ENCODE measurements around the gene MACF1.
"Not testable (repeated sequence)": the region's sequence is repeated elsewhere in the genome, so short reads cannot be mapped to it uniquely, and the experiment has no call there.

Gene MACF1

DNA sequence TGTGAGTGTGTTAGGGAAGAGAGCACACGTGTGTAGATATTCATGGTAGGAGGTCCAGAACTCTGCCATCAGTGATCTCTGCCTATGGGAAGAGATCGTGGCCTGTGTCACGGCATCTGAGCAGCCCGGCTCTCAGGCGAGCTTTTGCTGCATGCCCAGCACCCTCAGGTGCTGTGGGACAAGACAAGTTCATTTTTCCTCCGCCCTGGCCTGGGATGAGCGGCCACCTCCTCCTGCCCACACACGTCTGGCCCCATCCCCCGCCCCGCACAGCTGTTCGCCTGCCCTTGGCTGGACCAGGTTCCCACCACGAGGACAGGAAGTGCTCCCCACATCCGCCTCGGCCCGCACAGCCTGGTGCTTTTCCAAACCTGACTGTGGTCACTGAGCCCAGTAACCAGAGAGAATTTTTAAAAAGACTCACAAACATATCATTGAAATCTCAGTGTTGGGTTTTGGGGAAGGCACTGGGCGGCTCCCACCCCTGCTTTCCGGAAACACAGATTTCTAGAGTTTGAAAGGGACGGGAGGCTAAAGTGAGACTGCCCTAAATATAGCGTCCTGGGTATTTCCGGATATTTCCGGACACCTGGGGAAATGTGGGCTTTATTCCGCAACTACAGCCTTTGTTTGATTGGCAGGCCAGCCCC, 305.0 kb downstream of the MACF1 start:
- no peak for DNase-seq (ENCODE audit: low read depth in 1 of 2, low spot score in 1 of 2)

DNA sequence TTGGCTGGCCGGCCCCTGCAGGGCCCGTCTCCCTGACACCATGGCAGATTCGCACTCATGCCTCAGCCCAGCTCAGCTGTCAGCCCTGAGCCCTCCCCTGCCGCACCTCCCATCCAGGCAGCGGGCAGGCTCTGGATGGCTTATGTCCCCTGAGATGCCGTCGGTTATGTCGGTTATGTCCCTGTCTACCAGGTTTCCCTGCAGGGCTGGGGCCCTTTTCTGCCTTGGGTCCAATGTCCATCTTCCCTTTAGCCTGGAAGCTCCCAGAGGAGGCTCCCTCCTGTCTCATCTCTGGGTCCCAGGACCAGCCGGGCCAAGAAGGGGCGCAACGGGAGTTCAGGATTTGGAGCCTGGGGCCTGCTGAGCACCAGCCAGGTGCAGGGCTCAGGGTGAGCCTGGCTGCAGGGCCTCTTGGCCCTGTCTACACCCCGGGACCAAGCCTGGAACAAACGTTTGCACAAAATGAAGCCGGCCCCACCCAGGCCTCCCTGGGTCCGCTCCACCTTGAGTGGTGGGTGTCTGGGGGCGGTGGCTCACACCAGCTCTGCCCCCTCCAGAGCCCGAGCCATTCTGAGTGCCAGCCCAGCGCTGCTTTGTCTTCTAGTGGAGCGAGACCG, 306.2 kb downstream of the MACF1 start:
- DNase-seq (ENCODE audit: low read depth in 1 of 2, low spot score in 1 of 2): not testable (repeated sequence)

DNA sequence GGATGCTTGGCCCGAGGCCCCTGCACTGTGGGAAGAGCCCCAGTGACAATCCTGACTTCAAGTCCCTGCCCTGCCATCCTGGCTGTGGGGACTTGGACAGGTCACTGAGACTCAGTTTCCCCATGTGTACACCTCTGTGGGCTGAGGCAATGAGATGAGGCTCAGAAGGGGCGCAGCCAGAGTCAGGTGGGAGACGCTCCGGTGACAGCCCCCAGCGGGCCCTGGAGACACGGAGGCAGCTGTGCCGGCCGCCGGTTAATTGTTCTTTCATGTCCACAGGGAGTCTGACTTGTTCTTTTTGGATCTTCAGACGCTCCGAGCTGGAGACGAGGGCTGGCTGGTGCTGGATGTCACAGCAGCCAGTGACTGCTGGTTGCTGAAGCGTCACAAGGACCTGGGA, 307.0 kb downstream of the MACF1 start:
- not testable (repeated sequence) for DNase-seq (ENCODE audit: low read depth in 1 of 2, low spot score in 1 of 2)

DNA sequence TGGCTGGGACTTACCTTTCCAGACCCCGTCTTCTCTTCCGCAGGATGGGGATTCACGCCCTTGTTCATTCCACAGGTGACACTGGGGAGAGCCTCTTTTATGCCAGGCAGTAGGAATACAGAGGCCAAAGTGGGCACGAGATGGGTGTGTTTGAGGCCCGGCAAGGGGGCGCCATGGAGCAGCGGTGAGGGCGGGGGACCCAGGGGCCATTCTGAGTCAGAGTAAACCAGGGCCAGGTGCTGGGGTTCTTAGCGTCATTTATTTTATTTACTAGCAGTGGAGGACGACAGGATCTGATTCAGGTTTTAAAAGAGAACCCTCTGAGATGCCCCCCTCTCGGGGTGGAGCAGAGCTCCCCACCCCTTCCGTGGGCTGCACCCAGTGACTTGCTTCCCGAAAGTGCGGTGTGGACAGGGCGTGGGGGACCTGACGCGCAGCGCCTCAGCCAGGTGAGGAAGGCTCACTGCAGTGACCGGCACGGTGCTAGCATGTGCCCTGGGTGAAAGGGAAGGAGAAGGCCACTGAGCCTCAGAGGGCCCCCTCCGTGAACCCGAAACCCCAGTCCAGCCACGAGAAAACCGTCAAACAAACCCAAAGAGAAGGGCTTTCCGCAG, 307.8 kb downstream of the MACF1 start:
- DNase-seq (ENCODE audit: low read depth in 1 of 2, low spot score in 1 of 2): not testable (repeated sequence)

DNA sequence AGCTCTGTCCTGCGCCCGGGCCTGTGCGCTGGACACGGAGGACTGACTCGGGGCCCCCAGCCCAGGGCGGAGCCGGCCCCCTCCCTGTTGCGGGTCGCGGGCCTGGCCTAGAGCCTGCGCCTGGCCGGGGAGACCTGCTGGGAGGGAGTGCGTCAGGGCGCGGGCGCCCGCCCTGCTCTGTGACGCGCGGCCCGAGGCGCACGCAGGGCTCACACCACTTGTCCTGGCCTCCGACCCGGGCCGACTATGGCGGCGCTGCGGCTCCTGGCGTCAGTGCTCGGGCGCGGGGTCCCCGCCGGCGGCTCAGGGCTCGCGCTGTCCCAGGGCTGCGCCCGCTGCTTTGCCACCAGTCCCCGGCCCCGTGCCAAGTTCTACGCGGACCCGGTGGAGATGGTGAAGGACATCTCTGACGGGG, 310.2 kb downstream of the MACF1 start:
- not testable (repeated sequence) for DNase-seq (ENCODE audit: low read depth in 1 of 2, low spot score in 1 of 2)

DNA sequence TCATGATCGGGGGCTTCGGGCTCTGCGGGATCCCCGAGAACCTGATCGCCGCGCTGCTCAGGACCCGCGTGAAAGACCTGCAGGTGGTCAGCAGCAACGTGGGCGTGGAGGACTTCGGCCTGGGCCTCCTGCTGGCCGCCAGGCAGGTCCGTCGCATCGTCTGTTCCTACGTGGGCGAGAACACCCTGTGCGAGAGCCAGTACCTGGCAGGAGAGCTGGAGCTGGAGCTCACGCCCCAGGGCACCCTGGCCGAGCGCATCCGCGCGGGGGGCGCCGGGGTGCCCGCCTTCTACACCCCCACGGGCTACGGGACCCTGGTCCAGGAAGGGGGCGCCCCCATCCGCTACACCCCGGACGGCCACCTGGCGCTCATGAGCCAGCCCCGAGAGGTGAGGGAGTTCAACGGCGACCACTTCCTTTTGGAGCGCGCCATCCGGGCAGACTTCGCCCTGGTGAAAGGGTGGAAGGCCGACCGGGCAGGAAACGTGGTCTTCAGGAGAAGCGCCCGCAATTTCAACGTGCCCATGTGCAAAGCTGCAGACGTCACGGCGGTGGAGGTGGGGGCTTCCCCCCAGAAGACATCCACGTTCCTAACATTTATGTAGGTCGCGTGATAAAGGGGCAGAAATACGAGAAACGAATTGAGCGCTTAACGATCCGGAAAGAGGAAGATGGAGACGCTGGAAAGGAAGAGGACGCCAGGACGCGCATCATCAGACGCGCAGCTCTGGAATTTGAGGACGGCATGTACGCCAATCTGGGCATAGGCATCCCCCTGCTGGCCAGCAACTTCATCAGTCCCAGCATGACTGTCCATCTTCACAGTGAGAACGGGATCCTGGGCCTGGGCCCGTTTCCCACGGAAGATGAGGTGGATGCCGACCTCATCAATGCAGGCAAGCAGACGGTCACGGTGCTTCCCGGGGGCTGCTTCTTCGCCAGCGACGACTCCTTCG, 310.9 kb downstream of the MACF1 start:
- DNase-seq (ENCODE audit: low read depth in 1 of 2, low spot score in 1 of 2): not testable (repeated sequence)

DNA sequence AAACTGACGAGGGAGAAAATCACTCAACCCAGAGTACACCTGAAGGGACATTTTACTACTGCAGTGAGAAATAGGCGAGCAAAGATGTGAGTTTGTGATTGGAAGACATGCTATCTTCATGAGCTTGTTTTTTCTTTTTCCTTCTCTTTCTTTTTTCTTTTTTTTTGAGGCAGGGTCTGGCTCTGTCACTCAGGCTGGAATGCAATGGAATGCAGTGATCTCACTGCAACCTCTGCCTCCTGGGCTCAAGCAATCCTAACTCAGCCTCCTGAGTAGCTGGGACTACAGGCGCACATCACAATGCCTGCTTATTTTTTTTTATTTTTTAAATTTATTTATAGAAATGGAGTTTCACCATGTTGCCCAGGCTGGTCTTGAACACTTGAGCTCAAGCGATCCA, 312.3 kb downstream of the MACF1 start:
- DNase-seq (ENCODE audit: low read depth in 1 of 2, low spot score in 1 of 2): not testable (repeated sequence)

DNA sequence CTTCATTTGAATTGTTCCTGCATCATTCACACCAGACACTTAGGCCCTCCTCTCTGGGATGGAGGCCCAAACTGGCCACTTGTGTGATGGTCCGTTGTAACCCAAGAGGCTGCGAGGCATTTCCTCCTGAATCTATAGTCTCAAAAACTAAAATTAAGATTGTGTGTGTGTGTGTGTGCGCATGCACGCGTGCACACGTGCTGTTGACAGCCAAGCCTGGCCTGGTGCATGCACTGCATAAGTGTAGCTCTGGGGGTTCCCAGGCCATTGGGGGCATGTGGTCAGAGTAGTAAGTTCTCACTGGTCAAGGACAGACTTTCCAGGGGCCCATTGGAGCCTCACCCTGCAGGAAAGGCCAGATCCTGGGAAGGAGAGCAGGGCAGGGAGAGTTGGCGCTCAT, 313.4 kb downstream of the MACF1 start:
- DNase-seq (ENCODE audit: low read depth in 1 of 2, low spot score in 1 of 2): not testable (repeated sequence)

DNA sequence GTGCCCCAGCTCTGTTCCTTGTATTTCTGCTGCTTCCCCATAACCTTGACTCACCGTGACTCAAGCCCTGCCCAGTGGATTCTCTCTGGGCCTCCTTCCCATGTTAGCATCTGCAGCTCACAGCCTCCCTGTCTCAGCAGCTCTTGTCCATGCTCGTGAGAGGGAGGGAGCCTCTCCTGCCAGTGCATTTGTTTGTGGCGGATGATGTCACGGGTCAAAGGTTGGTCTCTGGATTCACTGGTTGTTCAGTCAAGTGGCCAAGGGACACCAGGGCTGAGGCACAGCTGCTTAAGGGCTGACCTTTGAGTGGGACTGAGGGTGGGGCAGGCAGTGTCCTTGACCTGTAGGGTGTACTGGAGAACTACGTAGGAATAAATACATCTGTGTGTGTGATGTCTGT, 314.9 kb downstream of the MACF1 start:
- DNase-seq (ENCODE audit: low read depth in 1 of 2, low spot score in 1 of 2): not testable (repeated sequence)

DNA sequence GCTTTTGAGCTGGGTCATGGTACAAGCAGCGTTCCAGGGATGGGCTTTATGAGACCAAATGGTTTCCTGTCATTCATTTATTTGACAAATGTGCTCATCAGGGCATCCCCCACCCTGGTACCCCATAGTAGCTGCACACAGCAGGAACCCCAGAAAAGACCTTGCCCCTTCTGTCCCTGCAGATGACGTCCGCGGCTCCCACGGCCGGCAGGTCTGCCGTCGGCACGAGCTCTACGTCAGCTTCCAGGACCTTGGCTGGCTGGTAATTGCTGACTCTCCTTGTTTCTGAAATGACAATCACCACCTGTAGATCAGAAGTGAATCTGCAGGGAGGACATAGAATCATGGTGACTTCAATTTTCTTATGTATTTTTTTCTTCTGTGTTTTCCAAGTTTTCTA, 317.7 kb downstream of the MACF1 start:
- not testable (repeated sequence) for DNase-seq (ENCODE audit: low read depth in 1 of 2, low spot score in 1 of 2)

DNA sequence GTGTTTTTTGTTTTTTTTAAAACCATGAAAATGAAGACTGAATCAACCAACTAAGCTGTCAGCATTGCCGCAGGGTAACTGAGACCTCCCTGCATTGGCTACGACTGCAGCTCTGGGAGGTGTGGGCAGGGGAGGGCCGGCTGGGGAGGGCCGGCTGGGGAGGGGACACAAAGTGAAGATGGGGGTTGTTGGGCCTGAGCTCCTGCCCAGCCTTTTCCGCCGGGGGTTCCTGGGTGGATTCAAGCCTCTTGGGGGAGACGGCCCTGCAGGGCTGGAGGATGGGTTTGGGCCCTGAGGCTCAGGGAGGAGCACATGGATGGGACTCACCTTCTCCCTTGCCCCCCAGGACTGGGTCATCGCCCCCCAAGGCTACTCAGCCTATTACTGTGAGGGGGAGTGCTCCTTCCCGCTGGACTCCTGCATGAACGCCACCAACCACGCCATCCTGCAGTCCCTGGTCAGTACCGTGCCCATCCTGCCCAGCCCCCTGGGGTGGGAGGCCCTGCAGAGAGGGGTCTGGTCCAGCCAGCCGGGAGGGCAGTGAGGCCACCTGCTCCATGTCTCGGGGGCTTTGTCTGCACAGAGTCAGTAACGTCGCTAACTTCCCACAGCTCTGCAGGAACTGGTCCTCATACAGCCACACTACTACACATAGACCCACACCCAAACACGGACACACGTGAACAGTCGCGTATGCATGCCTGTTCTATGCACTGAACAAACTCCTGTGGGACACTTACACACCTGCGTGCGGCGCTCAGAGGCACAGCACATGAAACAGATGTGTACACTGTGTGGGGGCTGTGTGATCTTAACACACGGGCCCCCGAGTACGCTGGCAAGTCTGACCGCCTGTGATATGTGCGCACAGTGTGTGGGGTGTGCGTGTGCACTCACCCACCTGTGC, 318.4 kb downstream of the MACF1 start:
- DNase-seq (ENCODE audit: low read depth in 1 of 2, low spot score in 1 of 2): no peak

DNA sequence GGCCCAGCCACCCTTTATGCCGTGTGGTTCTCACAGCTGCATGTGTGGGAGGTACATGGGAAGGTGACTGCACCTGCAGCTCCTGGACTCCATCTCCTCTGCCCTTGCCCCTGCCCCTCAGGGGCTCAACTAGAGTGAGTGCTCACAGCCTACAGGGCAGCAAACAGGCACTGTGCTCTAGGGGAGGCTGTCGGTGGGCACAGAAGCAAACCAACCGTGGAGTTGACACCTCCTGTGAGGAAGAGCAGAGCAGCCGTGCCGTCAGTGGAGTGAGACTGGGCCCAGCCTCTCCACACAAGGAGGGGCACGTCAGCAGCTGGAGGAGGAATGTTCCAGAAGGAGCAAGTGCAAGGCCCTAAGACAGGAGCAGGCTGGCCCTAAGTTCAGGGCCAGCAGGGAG, 319.7 kb downstream of the MACF1 start:
- DNase-seq (ENCODE audit: low read depth in 1 of 2, low spot score in 1 of 2): no peak

DNA sequence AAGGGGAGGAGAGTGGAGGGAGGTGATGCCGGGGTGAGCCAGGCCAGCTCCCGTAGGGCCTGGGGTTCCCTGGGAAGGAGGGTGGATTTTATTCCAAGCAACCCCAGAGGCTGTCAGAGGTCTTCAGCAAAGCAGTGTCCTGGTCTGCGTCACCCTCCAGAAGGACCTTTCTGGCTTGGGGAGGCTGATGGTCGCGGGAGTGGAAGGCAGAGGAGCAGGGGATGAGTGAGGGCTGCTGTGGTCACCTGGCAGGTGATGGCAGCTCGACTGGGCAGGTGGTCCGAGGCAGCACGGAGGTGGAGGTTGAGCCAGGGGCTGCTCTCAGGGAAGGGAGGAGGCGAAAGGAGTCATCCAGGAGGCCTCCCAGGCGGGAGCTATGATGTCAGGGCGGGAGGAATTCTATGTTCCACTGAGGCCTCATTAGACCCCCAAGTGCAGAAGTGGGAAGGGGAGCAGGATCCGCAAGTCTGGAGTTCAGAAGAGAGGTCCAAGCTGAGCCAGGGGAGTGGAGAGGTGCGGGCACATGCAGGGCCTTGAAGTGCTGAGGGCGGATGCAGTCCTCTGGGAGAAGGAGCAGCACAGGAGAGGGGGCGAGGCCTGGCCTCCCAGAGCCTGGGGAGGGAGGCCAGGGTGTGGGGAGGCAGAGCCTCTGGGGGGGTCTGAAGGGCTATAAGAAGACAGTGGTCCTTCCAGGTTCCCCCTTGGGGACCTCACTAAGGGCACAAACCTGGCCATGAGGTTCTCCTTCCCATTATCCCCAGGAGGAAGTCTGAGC, 320.3 kb downstream of the MACF1 start:
- DNase-seq (ENCODE audit: low read depth in 1 of 2, low spot score in 1 of 2): no peak

DNA sequence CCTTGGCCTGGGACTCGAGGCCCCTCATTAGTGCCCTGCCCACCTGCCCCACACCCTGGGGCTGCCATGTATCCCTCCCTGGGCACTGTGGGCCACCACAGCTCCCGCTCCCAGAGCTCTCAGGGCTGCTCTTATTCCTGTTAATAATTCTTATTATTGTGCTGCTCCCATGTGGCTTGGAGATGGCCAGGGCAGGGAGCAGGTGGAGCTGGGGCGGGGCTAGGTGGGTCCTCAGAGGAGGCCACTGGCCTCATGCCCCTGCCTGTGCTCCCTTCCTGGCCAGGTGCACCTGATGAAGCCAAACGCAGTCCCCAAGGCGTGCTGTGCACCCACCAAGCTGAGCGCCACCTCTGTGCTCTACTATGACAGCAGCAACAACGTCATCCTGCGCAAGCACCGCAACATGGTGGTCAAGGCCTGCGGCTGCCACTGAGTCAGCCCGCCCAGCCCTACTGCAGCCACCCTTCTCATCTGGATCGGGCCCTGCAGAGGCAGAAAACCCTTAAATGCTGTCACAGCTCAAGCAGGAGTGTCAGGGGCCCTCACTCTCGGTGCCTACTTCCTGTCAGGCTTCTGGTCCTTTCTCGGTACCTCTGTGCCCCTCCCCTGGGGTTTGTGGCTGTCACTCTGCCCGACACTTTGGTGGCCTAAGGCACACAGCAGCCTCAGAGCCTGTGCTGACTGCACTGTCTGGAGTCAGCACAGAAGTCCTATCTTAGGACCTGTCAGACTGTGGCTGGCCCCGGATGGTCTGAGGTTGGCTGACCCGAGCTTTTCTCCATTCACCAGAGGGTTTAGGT, 321.1 kb downstream of the MACF1 start:
- no peak for DNase-seq (ENCODE audit: low read depth in 1 of 2, low spot score in 1 of 2)

DNA sequence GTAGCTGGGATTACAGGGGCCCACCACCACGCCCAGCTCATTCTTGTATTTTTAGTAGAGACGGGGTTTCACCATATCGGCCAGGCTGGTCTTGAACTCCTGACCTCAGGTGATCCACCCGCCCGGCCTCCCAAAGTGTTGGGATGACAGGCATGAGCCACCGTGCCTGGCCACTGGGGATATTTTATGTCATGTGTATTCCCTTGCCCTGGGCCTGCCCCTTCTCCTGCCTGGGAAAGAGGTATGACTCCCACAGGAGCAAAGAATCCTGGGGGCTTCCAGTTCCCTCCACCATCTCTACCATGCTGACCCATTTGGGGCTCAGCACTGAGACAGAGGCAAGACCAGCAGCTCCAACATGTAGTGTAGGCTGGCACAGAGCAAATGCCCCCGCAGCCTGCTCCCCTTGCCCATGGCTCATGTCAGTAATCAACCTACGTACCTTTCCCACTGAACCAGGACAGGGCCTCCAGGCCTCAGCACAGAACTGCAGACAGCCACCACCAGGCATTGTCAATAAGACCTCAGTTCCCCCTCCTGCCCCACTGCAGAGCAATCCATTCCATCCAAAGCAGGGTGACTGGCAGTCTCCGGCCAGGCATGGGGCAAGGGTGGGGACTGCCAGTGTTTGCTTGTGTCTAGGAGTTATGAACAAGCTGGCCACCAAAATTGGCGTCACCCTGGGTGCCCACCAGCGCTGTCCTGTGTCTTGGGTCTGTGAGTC, 322.1 kb downstream of the MACF1 start:
- DNase-seq (ENCODE audit: low read depth in 1 of 2, low spot score in 1 of 2): no peak

DNA sequence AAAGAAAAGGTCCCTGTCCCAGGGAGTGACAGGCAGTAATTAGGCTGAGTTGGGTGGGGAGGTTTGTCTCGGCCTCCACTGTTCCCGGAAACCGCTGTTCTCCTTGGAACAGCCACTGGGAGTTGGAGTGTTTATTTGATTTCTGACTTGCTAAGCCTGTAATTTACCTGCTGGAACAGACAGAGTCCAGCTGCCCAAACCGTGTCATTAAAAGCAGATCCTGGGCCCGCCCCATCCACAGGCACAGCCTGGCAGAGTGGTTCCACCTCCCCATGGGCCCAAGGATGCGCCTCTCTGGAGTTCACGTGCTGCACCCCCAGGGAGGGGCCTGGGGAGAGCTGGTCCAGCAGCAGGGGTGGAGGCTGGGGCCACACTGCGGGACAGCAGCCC, 322.7 kb downstream of the MACF1 start:
- DNase-seq (ENCODE audit: low read depth in 1 of 2, low spot score in 1 of 2): not testable (repeated sequence)

DNA sequence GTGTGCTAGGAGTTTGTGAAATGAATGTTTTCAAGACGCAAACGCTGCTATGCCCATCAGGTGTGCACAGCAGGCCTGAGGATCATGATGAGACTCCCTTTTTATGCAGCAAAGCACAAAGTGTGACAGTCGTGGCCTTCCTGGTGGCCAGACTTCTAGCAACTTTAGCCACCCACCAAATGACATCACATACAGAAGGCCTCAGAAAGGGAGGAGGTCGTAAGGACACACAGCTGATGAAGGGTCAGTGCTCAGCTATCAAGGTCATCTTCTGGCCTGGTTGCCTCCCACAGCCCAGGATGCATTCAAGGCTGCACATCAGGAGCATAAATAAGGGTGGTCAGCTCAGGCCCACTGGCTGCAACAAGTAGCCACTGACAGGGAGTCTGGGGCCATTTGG, 323.6 kb downstream of the MACF1 start:
- DNase-seq (ENCODE audit: low read depth in 1 of 2, low spot score in 1 of 2): no peak

DNA sequence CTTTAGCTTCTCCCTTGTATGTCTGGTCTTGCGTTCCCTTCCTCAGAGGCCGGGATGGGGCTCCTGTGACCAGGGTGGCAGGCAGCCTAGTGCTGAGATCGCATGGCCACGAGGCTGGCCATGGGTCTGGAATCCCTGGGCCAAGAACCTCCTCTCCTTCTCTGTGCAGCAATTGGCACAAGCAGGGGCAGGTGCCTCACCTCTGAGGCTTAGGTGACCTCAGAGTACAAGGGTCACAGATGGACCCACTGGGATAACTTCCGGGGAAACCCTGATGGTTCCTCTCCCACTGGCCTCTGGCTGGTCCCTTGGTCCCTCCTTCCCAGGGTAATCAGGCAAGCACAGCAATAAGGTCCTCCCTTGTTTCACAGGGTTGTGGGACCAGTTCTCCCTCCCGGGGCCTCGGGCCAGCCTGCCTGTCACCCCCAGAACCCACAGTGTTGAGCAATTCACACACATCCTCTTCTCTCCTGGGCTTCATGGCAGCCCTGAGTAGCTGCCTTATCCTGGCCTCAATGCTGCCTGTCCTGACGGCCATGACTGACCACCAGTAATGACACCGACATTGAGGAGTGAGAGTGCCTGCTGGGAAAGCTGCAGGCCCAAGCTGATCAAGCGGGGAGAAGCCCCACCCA, 325.5 kb downstream of the MACF1 start:
- no peak for DNase-seq (ENCODE audit: low read depth in 1 of 2, low spot score in 1 of 2)
